DOHH2 (cell line): ENCODE measurements around the gene KLF2.

Experiments
- H3F3A ChIP-seq: fragments of 200-600 bp; sonication (generic), shearing (Covaris generic); 2 replicates; pipeline ENCODE4 v1.6.0; 2016; ENCODE audit warnings: antibody characterized with exemption, mild to moderate bottlenecking; ENCODE audit not compliant: control insufficient read depth, insufficient read depth
- H3K27ac ChIP-seq: fragments of 200-600 bp; sonication (generic); 2 replicates; pipeline ENCODE4 v1.5.1; 2014; ENCODE audit warnings: low read depth, mild to moderate bottlenecking, low read length, moderate library complexity
- H3K27me3 ChIP-seq: fragments of 200-600 bp; sonication (generic); 2 replicates; pipeline ENCODE4 v1.6.1; 2014; ENCODE audit warnings: mild to moderate bottlenecking, low read length, mixed read lengths; ENCODE audit not compliant: control insufficient read depth
- H3K36me3 ChIP-seq: fragments of 200-600 bp; sonication (generic); 2 replicates; pipeline ENCODE4 v1.6.1; 2014; ENCODE audit warnings: mild to moderate bottlenecking, low read length, moderate library complexity, mixed read lengths; ENCODE audit not compliant: control insufficient read depth
- H3K4me1 ChIP-seq: fragments of 200-600 bp; sonication (generic); 2 replicates; pipeline ENCODE4 v1.6.1; 2014; ENCODE audit warnings: mild to moderate bottlenecking, low read length, mixed read lengths; ENCODE audit not compliant: control insufficient read depth
- H3K4me2 ChIP-seq: fragments of 200-600 bp; sonication (generic); 2 replicates; pipeline ENCODE4 v1.6.0; 2014; ENCODE audit warnings: mild to moderate bottlenecking, low read length, moderate library complexity
- H3K4me3 ChIP-seq: fragments of 200-600 bp; sonication (generic); 2 replicates; pipeline ENCODE4 v1.5.1; 2014; ENCODE audit warnings: mild to moderate bottlenecking, low read length, mixed read lengths
- H3K79me2 ChIP-seq: fragments of 200-600 bp; sonication (generic); 2 replicates; pipeline ENCODE4 v1.6.1; 2014; ENCODE audit warnings: mild to moderate bottlenecking, low read length, mixed read lengths; ENCODE audit not compliant: control insufficient read depth
- H3K9me2 ChIP-seq: fragments of 200-600 bp; sonication (generic); replicated peaks from 2 replicates; pipeline ENCODE4 v1.6.1; 2014; ENCODE audit warnings: mild to moderate bottlenecking, low read length, mixed read lengths; ENCODE audit not compliant: control insufficient read depth
- H3K9me3 ChIP-seq: fragments of 200-600 bp; sonication (generic); 2 replicates; pipeline ENCODE4 v1.6.1; 2014; ENCODE audit warnings: antibody characterized with exemption, low read length, mixed read lengths; ENCODE audit not compliant: control insufficient read depth, insufficient read depth
- H4K20me1 ChIP-seq: fragments of 200-600 bp; sonication (generic); 2 replicates; pipeline ENCODE4 v1.6.0; 2014; ENCODE audit warnings: low read depth, mild to moderate bottlenecking, antibody characterized with exemption, low read length, moderate library complexity; ENCODE audit not compliant: control insufficient read depth, insufficient read depth
- EZH2phosphoT487 ChIP-seq: fragments of 200-600 bp; sonication (generic); IDR thresholded peaks from 2 replicates; pipeline ENCODE4 v1.6.1; 2017; ENCODE audit warnings: borderline replicate concordance, mild to moderate bottlenecking, antibody characterized with exemption, low read length, moderate library complexity, mixed read lengths
- TF ChIP-seq, protein P1 (sequence below): fragments of 200-600 bp; sonication (generic); IDR thresholded peaks from one replicate; pipeline ENCODE4 v1.5.1; 2014; ENCODE audit warnings: antibody characterized with exemption, mild to moderate bottlenecking, low read depth, low read length; ENCODE audit not compliant: poor library complexity, severe bottlenecking

KLF2 gene

GRCh38 chr19:16327169-16327475, 2.5 kb downstream of the KLF2 start:
- no peaks in the 10 kb centered on the region for H3K9me2 ChIP-seq
- H3K27me3 ChIP-seq: peaks cover 61% of the 10 kb centered on the region
- no peak overlapping the region for H3K27ac ChIP-seq
- H3K9me3 ChIP-seq: no peaks in the 10 kb centered on the region
- no peaks in the 10 kb centered on the region for H3K79me2 ChIP-seq
- no peaks in the 10 kb centered on the region for H3K36me3 ChIP-seq
- peaks cover 20% of the 10 kb centered on the region for H3F3A ChIP-seq
- H3K4me1 ChIP-seq: peaks cover 61% of the 10 kb centered on the region
- TF ChIP-seq, protein P1, sequence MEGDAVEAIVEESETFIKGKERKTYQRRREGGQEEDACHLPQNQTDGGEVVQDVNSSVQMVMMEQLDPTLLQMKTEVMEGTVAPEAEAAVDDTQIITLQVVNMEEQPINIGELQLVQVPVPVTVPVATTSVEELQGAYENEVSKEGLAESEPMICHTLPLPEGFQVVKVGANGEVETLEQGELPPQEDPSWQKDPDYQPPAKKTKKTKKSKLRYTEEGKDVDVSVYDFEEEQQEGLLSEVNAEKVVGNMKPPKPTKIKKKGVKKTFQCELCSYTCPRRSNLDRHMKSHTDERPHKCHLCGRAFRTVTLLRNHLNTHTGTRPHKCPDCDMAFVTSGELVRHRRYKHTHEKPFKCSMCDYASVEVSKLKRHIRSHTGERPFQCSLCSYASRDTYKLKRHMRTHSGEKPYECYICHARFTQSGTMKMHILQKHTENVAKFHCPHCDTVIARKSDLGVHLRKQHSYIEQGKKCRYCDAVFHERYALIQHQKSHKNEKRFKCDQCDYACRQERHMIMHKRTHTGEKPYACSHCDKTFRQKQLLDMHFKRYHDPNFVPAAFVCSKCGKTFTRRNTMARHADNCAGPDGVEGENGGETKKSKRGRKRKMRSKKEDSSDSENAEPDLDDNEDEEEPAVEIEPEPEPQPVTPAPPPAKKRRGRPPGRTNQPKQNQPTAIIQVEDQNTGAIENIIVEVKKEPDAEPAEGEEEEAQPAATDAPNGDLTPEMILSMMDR: no peak
- no peak for TF ChIP-seq EZH2phosphoT487
- peak overlapping the region; percentile 62; the same call in 1 of the 2 replicates for H3K4me2 ChIP-seq
- no peaks in the 10 kb centered on the region for H4K20me1 ChIP-seq
- H3K4me3 ChIP-seq: no peak overlapping the region

DNA sequence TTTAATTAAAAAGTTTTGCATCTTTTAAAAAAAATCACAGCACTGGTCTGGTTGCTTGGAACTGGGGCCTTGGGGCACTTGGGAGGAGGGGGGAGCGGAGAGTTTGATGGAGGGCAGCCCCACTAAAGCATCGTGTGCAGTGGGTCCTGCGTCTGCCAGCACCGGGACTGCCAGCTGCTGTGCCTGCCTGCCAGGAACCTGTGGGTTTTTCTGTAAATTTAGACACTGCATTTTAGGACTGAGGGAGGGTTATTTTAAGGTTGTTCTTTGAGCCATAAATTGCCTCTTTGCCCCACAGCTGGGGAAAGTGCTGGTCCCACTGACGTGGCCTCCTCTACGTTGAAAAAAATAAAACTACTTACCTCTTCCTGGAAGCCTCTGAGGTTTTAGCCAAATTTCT, 2.9 kb downstream of the KLF2 start:
- TF ChIP-seq EZH2phosphoT487: no peak
- TF ChIP-seq, protein P1: no peak
- peak overlapping the region; percentile 62 for H3K4me2 ChIP-seq
- peaks cover 20% of the 10 kb centered on the region for H3F3A ChIP-seq
- no peaks in the 10 kb centered on the region for H3K79me2 ChIP-seq
- no peaks in the 10 kb centered on the region for H4K20me1 ChIP-seq
- peaks cover 57% of the 10 kb centered on the region for H3K4me1 ChIP-seq
- no peaks in the 10 kb centered on the region for H3K36me3 ChIP-seq
- no peaks in the 10 kb centered on the region for H3K9me3 ChIP-seq
- no peak overlapping the region for H3K27ac ChIP-seq
- H3K4me3 ChIP-seq: no peak overlapping the region
- no peaks in the 10 kb centered on the region for H3K9me2 ChIP-seq
- H3K27me3 ChIP-seq: peaks cover 60% of the 10 kb centered on the region

GRCh38 chr19:16327911-16328823, 3.5 kb downstream of the KLF2 start:
- peak overlapping the region; percentile 62 for H3K4me2 ChIP-seq
- no peak overlapping the region for H3K27ac ChIP-seq
- peak overlapping the region; percentile 44 for H3K4me3 ChIP-seq
- H3F3A ChIP-seq: peaks cover 16% of the 10 kb centered on the region
- H3K9me2 ChIP-seq: no peaks in the 10 kb centered on the region
- H3K27me3 ChIP-seq: peaks cover 55% of the 10 kb centered on the region
- H3K79me2 ChIP-seq: no peaks in the 10 kb centered on the region
- H4K20me1 ChIP-seq: no peaks in the 10 kb centered on the region
- no peaks in the 10 kb centered on the region for H3K9me3 ChIP-seq
- TF ChIP-seq EZH2phosphoT487: no peak
- H3K36me3 ChIP-seq: no peaks in the 10 kb centered on the region
- peaks cover 53% of the 10 kb centered on the region for H3K4me1 ChIP-seq

DNA sequence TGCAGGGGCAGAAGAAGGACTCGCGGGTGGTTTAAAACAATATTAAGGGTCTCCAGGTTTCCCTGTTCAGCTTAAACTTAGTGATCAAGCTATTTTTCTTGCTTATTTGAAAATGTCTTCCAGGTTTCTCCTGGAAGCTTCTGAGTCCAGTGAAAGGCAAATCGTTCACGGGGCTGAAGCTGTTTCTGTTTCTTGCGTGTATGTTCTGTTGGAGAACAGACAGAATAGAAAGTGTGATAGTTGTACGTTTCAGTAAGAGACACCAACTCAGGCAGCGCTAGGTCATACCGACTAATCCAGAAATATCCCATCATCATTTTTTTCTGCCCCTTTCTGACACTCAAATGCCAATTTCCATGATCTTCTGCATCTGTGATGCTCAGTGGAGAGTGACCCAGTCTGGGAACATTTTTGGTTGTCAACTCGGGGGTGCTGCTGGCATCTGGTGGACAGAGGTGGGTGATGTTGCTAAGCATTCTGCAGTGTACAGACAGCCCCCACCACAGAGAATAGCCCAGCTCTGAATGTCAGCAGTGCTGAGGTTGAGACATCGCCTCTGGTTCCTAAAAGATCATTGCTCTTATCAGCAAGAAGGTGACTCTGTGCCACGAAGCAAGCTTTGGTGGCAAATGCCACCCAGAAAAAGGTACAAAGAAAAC, 4.3 kb downstream of the KLF2 start:
- H3K4me3 ChIP-seq: peak overlapping the region; percentile 44
- no peaks in the 10 kb centered on the region for H4K20me1 ChIP-seq
- peaks cover 57% of the 10 kb centered on the region for H3K4me1 ChIP-seq
- TF ChIP-seq, protein P1: no peak
- TF ChIP-seq EZH2phosphoT487: no peak
- peaks cover 16% of the 10 kb centered on the region for H3F3A ChIP-seq
- peak overlapping the region; percentile 62 for H3K4me2 ChIP-seq
- no peaks in the 10 kb centered on the region for H3K9me3 ChIP-seq
- H3K9me2 ChIP-seq: no peaks in the 10 kb centered on the region
- H3K27ac ChIP-seq: no peak overlapping the region
- no peaks in the 10 kb centered on the region for H3K36me3 ChIP-seq
- H3K79me2 ChIP-seq: no peaks in the 10 kb centered on the region
- H3K27me3 ChIP-seq: peaks cover 48% of the 10 kb centered on the region
